Endothelial cell of umbilical vein (primary cell): ENCODE data around the gene PDAP1.

Experiments used
- CTCF ChIP-seq, 2 donors: IDR thresholded peaks; 1 replicate in 1 of 2; 2 replicates in 1 of 2; pipeline ENCODE4 v1.5.1; 2011; ENCODE audit warnings: low read length in 2 of 2, mild to moderate bottlenecking in 2 of 2, moderate library complexity in 2 of 2, control low read depth in 1 of 2, inconsistent platforms in 1 of 2, low read depth in 1 of 2; ENCODE audit not compliant: insufficient read depth in 1 of 2; ENCODE audit errors: extremely low read depth in 1 of 2
- EZH2 ChIP-seq: IDR thresholded peaks from 2 replicates; pipeline ENCODE4 v1.6.1; 2012; ENCODE audit warnings: borderline replicate concordance, low read depth, mild to moderate bottlenecking, moderate library complexity, low read length, inconsistent platforms; ENCODE audit not compliant: severe bottlenecking
- JUN ChIP-seq: IDR thresholded peaks from 2 replicates; pipeline ENCODE4 v1.6.1; 2011; ENCODE audit warnings: borderline replicate concordance, low read depth; ENCODE audit not compliant: insufficient read length, insufficient read depth
- MYC ChIP-seq: IDR thresholded peaks from one replicate; pipeline ENCODE4 v1.6.1; 2011; ENCODE audit warnings: mild to moderate bottlenecking, low read depth, low read length
- POLR2A ChIP-seq: IDR thresholded peaks from 2 replicates; pipeline ENCODE4 v1.6.1; 2012; ENCODE audit warnings: low read depth, mild to moderate bottlenecking, control low read depth, low read length
- POLR2AphosphoS5 ChIP-seq: IDR thresholded peaks from 2 replicates; pipeline ENCODE4 v1.6.1; 2012; ENCODE audit warnings: low read depth, mild to moderate bottlenecking, control low read depth, low read length, moderate library complexity; ENCODE audit not compliant: insufficient read depth

GRCh38 chr7:99453105-99453504 is 44.7 kb upstream of the PDAP1 start:
- TF ChIP-seq CTCF (IDR thresholded peaks at IDR 0.05; ENCODE audit: extremely low read depth in 1 of 2, insufficient read depth in 1 of 2, low read depth in 1 of 2, low read length in 2 of 2) = no peak
- TF ChIP-seq EZH2 = no peak
- no peak for TF ChIP-seq POLR2A
- TF ChIP-seq JUN = no peak
- no peak for TF ChIP-seq POLR2AphosphoS5
- no peak for TF ChIP-seq MYC
